ENCODE data around the gene EHMT1.

Gene EHMT1

GRCh38 chr9:137674307-137674975 is 55.6 kb downstream of the EHMT1 start:
- DNase-seq, result no peak

- DNase-seq, result no peak
Measured at GRCh38 chr9:137674976-137675320, 56.1 kb downstream of the EHMT1 start.

- no peak for DNase-seq
Measured at GRCh38 chr9:137676998-137677397, 58.2 kb downstream of the EHMT1 start.

GRCh38 chr9:137678202-137678601 is 59.4 kb downstream of the EHMT1 start:
- DNase-seq, result no peak

- no peak for DNase-seq
Measured at GRCh38 chr9:137679249-137679648, 60.4 kb downstream of the EHMT1 start.

- DNase-seq, result no peak
Measured at GRCh38 chr9:137679695-137680305, 61.0 kb downstream of the EHMT1 start.

- DNase-seq, result no peak
Measured at GRCh38 chr9:137680444-137681358, 61.9 kb downstream of the EHMT1 start.

GRCh38 chr9:137682428-137683105 is 63.8 kb downstream of the EHMT1 start:
- DNase-seq, result no peak

GRCh38 chr9:137683262-137683864 is 64.6 kb downstream of the EHMT1 start:
- DNase-seq, result no peak

GRCh38 chr9:137685035-137685740 is 66.4 kb downstream of the EHMT1 start:
- no peak for DNase-seq

- no peak for DNase-seq
Measured at GRCh38 chr9:137685741-137686420, 67.1 kb downstream of the EHMT1 start.

- DNase-seq, result no peak
Measured at GRCh38 chr9:137688261-137688660, 69.5 kb downstream of the EHMT1 start.

GRCh38 chr9:137688725-137689124 is 69.9 kb downstream of the EHMT1 start:
- no peak for DNase-seq

GRCh38 chr9:137689745-137690529 is 71.1 kb downstream of the EHMT1 start:
- DNase-seq, result no peak

- DNase-seq, result no peak
Measured at GRCh38 chr9:137690930-137691645, 72.3 kb downstream of the EHMT1 start.

GRCh38 chr9:137691646-137692351 is 73.0 kb downstream of the EHMT1 start:
- no peak for DNase-seq

GRCh38 chr9:137694236-137694959 is 75.6 kb downstream of the EHMT1 start:
- no peak for DNase-seq
